ENCODE measurements around the gene MYO18A.

The MYO18A gene

GRCh38 chr17:29043539-29044145, 136.6 kb downstream of the MYO18A start:
- DNase-seq: peak; percentile 63

DNA sequence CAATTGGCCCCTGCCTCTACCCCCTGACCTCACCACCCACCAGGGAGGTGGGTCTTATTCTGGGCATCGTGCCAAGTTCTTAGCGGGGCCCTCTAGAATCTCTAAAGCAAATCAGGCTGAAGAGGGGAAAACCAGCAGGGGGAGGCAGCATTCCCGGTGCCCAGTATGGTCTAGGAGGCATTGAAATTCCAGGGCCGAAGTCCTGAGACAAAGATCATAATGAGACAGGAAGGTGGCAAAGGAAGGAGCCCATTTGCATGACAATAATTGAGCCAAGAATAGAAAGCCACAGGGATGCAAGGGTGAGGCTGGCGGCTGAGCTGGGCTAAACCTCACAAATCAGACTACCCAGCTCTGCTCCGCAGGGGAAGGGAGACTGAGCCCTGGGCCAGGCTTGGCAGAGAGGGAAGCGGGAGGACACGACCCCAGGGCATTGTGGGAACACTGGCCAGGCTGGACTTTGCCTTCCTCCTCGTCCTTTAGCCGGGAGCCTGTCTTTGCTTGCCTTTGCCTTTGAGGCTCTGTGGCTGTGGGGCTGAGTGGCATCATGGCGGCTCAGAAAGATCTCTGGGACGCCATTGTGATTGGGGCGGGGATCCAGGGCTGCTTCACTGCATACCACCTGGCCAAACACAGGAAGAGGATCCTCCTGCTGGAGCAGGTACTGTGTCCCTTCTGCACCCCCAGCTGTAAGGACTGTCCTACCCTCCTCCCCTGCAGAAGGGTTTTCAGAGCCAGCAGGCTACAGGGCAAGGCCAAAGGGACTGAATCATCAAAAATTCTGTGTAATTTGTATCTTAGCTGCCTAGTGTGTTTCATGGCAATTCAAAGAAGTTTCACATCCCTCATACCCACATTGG, 137.3 kb downstream of the MYO18A start, which contains the start of gene PIPOX:
TSS of gene PIPOX (plus strand) at position 463 of the 860 bp plus-strand sequence. CDS start at position 548, 85 bp downstream.
- DNase-seq: peak; percentile 99

GRCh38 chr17:29042026-29042678, 138.0 kb downstream of the MYO18A start:
- no peak for DNase-seq

DNA sequence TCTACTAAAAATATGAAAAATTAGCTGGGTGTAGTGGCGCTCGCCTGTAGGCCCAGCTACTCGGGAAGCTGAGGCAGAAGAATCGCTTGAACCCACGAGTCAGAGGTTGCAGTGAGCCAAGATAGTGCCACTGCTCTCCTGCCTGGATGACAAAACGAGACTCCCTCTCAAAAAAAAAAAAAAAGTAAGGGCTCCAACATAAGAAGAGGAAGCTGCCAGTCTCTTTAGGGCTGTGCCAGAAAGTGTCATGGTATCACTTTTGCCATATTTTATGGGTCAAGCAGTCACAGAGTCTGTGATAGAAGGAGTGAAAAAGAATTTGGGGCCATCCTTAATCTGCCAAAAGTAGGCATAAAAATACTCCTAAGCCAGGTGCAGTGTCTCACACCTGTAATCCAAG, 138.6 kb downstream of the MYO18A start:
- no peak for DNase-seq

DNA sequence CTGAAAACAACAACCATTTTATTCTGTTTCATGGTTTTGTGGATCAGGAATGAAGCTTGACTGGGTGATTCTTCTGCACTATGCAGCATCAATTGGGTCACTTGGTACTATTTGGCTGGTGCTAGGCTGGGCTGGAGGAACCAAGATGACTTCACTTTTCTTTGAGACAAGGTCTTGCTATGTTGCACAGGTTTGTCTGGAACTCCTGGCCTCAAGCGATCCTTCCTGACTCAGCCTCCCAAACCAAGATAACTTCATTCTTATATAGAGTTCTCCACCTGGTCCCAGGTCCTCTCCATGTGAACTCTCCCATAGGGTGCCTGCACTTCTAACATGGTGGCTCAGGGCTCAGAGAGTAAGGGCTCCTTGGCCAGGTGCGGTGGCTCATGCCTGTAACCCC, 139.1 kb downstream of the MYO18A start:
- no peak for DNase-seq

GRCh38 chr17:29039764-29040598, 140.2 kb downstream of the MYO18A start:
- no peak for DNase-seq

DNA sequence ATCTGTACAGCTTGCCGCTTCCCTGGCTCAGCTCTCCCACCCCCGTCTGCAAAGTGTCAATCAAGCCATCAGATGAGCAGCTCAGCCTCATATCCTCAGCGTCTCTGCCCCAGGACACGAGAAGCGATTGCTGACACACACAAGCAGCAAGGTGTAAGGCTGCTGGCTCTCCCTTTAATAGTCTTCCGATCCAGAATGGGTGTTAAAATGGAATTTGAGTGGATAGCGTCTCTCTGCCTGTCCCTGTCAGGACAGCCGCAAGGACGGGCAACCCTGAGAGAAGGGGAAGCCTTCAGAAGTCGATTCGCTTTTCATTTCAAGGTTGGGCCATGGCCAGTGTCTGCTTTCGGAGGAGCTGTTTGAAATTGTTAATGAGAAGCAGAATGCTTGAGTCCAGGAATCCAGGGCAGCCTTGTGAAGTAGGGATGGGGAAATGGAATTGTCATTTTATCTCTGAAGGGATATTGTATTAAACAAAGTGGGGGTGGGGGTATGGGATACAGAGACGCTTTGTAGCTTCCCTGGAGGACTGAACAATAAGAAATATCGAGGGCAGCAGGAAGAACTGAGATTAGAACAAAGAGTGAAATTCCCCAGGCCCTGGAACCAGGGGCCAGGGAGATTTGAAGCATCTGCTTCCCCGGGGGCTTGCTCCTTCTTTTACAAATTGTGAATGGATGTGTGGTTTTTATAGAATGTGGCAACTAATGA, 142.0 kb downstream of the MYO18A start:
- DNase-seq: no peak

GRCh38 chr17:29037739-29038084, 142.5 kb downstream of the MYO18A start:
- DNase-seq: no peak

DNA sequence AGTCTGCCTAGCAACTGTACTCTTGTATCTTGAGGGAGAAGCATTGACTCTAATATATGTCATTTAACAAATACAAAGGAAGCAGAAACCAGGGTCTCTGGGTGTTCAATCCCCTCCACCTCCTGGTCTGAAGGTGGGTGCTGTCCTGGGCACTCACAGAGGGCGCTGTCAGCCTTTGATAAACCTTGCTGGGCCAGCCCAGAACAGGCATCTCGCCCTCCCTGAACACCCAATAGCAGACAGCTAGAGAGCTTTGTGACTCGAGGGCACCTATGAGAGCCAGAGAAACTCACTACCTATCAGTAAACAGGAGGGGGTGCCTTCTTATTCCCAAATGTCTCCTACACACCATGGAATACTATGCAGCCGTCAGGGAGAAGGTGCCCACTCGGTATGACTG, 143.6 kb downstream of the MYO18A start:
- DNase-seq: no peak

GRCh38 chr17:29034510-29034909, 145.7 kb downstream of the MYO18A start:
- DNase-seq: no peak

DNA sequence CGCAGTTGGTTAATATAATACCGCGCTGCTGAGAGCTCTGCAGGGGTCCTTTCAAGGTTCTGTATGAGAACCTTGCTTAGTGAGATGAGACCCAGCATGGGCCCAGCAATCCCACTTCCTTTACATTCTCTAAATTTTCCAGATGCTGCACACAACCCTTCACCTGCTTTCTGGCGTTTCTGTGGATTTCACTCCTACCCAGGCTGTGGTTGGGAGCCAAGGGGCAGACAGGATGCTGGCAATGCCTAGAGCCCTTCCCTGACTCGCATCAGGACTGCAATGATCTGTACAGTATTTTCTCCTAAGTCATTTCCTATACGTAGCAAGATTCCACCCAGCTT, 147.4 kb downstream of the MYO18A start:
- DNase-seq: no peak

DNA sequence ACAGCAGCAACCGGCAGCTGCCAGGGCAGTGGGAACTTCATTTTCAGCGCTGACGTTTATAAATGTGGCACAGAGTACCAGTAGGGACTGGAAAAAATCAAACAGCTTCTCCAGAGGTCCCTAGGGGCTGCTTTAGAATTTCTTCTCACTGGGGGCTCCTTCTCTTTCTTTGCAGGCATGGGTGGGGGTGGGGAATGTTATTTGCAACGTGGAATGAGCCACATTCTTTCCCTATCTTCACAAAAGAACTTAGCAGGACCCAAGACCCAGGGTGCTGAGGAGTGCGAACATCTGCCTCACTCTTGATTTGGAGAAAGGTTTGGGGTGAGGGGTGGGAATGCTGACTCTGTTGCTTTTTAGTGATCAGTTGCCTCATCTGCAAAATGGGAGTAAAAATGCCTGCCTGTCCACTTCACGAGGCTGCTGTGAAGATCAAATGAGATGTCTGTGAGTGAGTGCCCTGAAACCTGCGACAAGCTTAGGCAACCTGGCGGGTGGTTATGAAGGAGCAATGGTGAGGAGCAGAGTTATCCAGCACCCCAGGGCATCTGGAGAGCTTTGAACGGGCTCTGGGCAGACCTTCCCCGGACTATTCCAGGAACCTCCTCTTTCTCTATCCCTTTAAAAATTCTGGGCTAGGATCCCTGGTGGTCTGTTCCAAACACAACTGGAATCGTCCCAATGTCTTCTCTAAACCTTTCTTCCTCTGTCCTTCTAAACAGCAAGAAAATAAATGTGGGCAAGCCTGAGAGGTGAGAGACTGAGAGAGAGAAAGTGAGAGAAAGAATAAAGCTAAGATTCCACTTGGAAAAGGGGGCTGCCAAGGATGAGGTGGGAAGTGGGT, 148.0 kb downstream of the MYO18A start:
- no peak for DNase-seq

GRCh38 chr17:29031488-29031887, 148.7 kb downstream of the MYO18A start:
- DNase-seq: no peak

DNA sequence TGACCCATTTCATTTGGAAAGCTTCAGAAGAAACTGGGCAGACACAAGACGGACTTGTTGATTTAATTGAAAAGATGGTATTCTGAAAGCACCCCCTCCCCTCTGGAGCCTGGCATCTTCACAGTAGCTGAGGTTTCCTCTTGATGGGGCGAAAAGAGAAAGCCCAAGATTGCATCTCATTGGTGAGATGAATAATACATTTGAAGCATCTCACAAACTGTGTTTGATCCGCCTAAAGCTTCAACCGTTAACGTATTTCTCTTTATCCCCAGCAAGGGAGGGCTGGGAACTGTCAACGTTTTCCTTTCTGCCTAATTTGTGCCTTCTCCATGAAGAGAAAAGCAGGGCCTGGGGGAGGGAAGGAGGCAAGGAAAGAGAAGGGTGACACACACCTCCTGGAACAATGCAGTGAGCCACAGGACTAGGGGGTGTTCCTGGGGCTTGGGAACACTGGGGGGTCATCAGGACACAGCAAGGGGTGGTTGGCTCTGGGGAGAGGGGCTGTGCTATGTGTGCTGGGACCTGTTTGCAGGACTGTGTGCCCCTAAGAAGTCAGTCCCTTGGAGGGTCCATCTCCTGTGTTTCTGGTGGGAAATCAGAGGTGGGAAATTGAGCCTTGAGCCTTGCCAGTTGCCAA, 155.8 kb downstream of the MYO18A start:
- DNase-seq: no peak

DNA sequence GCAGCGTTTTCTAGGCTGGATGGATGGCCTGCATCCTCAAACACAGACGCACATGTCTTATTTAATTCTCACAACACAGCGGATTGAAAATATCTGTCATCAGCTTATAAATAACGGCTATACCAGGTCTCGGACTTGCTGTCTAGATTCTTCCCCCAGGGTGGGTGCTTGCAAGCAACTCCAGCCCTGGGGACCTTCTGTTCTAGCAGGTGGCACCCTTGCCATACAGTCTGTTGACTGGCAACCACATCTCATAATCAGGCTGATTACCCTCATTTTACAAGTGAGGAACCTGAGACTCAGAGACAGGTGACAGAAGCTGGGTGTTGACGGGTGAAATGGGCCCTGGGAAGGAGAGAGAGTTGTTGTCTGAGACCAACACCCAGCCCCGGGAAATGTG, 158.1 kb downstream of the MYO18A start:
- DNase-seq: no peak

GRCh38 chr17:29021226-29021625, 159.0 kb downstream of the MYO18A start:
- no peak for DNase-seq
